ENCODE data around the gene SLC35F1.

Gene SLC35F1

GRCh38 chr6:118086159-118086558 lies 179.1 kb downstream of the SLC35F1 start:
- no peak for DNase-seq (ENCODE audit: low read depth)
- no peak for TF ChIP-seq CTCF (conservative IDR thresholded peaks at IDR 0.05; ENCODE audit: control insufficient read depth, insufficient read depth, low read depth, low read length)
- H3K4me3 ChIP-seq (ENCODE audit: control insufficient read depth, low read depth, low read length), result no peak overlapping the region

GRCh38 chr6:118092086-118092485 lies 185.0 kb downstream of the SLC35F1 start:
- no peak for TF ChIP-seq CTCF (conservative IDR thresholded peaks at IDR 0.05; ENCODE audit: control insufficient read depth, insufficient read depth, low read depth, low read length)
- no peak overlapping the region for H3K4me3 ChIP-seq (ENCODE audit: control insufficient read depth, low read depth, low read length)
- DNase-seq (ENCODE audit: low read depth), result no peak

GRCh38 chr6:118097576-118097975 lies 190.5 kb downstream of the SLC35F1 start:
- no peak for TF ChIP-seq CTCF (conservative IDR thresholded peaks at IDR 0.05; ENCODE audit: control insufficient read depth, insufficient read depth, low read depth, low read length)
- H3K4me3 ChIP-seq (ENCODE audit: control insufficient read depth, low read depth, low read length), result no peak overlapping the region
- DNase-seq (ENCODE audit: low read depth), result no peak

- no peak for TF ChIP-seq CTCF (conservative IDR thresholded peaks at IDR 0.05; ENCODE audit: control insufficient read depth, insufficient read depth, low read depth, low read length)
- DNase-seq (ENCODE audit: low read depth), result no peak
- H3K4me3 ChIP-seq (ENCODE audit: control insufficient read depth, low read depth, low read length), result no peak overlapping the region
Observed at GRCh38 chr6:118100717-118101116, 193.7 kb downstream of the SLC35F1 start.

- DNase-seq (ENCODE audit: low read depth), result no peak
- H3K4me3 ChIP-seq (ENCODE audit: control insufficient read depth, low read depth, low read length), result no peak overlapping the region
- TF ChIP-seq CTCF (conservative IDR thresholded peaks at IDR 0.05; ENCODE audit: control insufficient read depth, insufficient read depth, low read depth, low read length), result no peak
Observed at GRCh38 chr6:118101220-118101619, 194.2 kb downstream of the SLC35F1 start.

GRCh38 chr6:118101831-118102345 lies 194.8 kb downstream of the SLC35F1 start:
- DNase-seq (ENCODE audit: low read depth), result no peak
- no peak for TF ChIP-seq CTCF (conservative IDR thresholded peaks at IDR 0.05; ENCODE audit: control insufficient read depth, insufficient read depth, low read depth, low read length)
- no peak overlapping the region for H3K4me3 ChIP-seq (ENCODE audit: control insufficient read depth, low read depth, low read length)

GRCh38 chr6:118102401-118102800 lies 195.3 kb downstream of the SLC35F1 start:
- DNase-seq (ENCODE audit: low read depth), result no peak
- TF ChIP-seq CTCF (conservative IDR thresholded peaks at IDR 0.05; ENCODE audit: control insufficient read depth, insufficient read depth, low read depth, low read length), result no peak
- H3K4me3 ChIP-seq (ENCODE audit: control insufficient read depth, low read depth, low read length), result no peak overlapping the region

Data from fibroblast of mammary gland (primary cell).